Left kidney (tissue), 2 donors: Measurements from ENCODE around the gene HS6ST2. TPM values are rescaled to one million over a fixed set of nuclear protein-coding genes. Genes with fewer than 3 reads are reported as not detected.
A peak's percentile ranks its signal among the peaks of the same experiment; 100 is the strongest.

Experiments
- DNase-seq: peaks from one replicate; pipeline ENCODE4 v3.0.0-alpha.2; 2013
- polyA plus RNA-seq: library from polyadenylated mRNA; unstranded; fragments of 120-200 nt; gene quantifications from one replicate; pipeline ENCODE4 v1.2.1, GENCODE V29; 2013; ENCODE audit not compliant: insufficient read length

Gene HS6ST2
- polyA plus RNA-seq, 1 donor: 21.1 TPM

GRCh38 chrX:132615391-132616131 is 342.9 kb downstream of the HS6ST2 start:
- peak; percentile 46 for DNase-seq

GRCh38 chrX:132614297-132614696 is 344.1 kb downstream of the HS6ST2 start:
- DNase-seq: no peak

- no peak for DNase-seq
These were observed 344.6 kb downstream of the HS6ST2 start for GRCh38 chrX:132613801-132614200.

GRCh38 chrX:132612821-132613564 is 345.4 kb downstream of the HS6ST2 start:
- no peak for DNase-seq

GRCh38 chrX:132610536-132610935 is 347.9 kb downstream of the HS6ST2 start:
- DNase-seq: no peak

- no peak for DNase-seq
These were observed 349.0 kb downstream of the HS6ST2 start for GRCh38 chrX:132609362-132609848.

GRCh38 chrX:132603700-132604286 is 354.6 kb downstream of the HS6ST2 start:
- no peak for DNase-seq

GRCh38 chrX:132602701-132603100 is 355.7 kb downstream of the HS6ST2 start:
- DNase-seq: no peak

- DNase-seq: no peak
These were observed 363.4 kb downstream of the HS6ST2 start for GRCh38 chrX:132594999-132595398.

- no peak for DNase-seq
These were observed 364.3 kb downstream of the HS6ST2 start for GRCh38 chrX:132594129-132594528.

GRCh38 chrX:132592880-132593279 is 365.5 kb downstream of the HS6ST2 start:
- no peak for DNase-seq

- no peak for DNase-seq
These were observed 366.6 kb downstream of the HS6ST2 start for GRCh38 chrX:132591719-132592275.

GRCh38 chrX:132590350-132591026 is 367.9 kb downstream of the HS6ST2 start:
- no peak for DNase-seq

- DNase-seq: no peak
These were observed 373.5 kb downstream of the HS6ST2 start for GRCh38 chrX:132584936-132585335.

GRCh38 chrX:132576939-132577338 is 381.5 kb downstream of the HS6ST2 start:
- no peak for DNase-seq

Other genes with a start within 250 kb of the HS6ST2 start
- gene USP26, start 138.5 kb upstream of the HS6ST2 start, polyA plus RNA-seq: not detected